ENCODE measurements around the gene SND1.
"Not testable (repeated sequence)": the region's sequence is repeated elsewhere in the genome, so short reads cannot be mapped to it uniquely, and the experiment has no call there.

The SND1 gene

GRCh38 chr7:128108641-128109423 lies 456.8 kb downstream of the SND1 start:
- DNase-seq = no peak

- DNase-seq = not testable (repeated sequence)
Observed at GRCh38 chr7:128109424-128109969, 457.5 kb downstream of the SND1 start.

GRCh38 chr7:128110641-128111364 lies 458.8 kb downstream of the SND1 start:
- DNase-seq = no peak

GRCh38 chr7:128112018-128112780 lies 460.2 kb downstream of the SND1 start:
- DNase-seq = no peak

GRCh38 chr7:128112781-128113221 lies 460.8 kb downstream of the SND1 start:
- no peak for DNase-seq

GRCh38 chr7:128113839-128114238 lies 461.8 kb downstream of the SND1 start:
- DNase-seq = no peak

- DNase-seq = no peak
Observed at GRCh38 chr7:128114806-128115205, 462.8 kb downstream of the SND1 start.

- DNase-seq = no peak
Observed at GRCh38 chr7:128115336-128115820, 463.4 kb downstream of the SND1 start.

GRCh38 chr7:128115821-128116723 lies 464.1 kb downstream of the SND1 start:
- DNase-seq = no peak

GRCh38 chr7:128116740-128117139 lies 464.7 kb downstream of the SND1 start:
- DNase-seq = no peak

GRCh38 chr7:128117691-128118090 lies 465.7 kb downstream of the SND1 start:
- no peak for DNase-seq

GRCh38 chr7:128119036-128119435 lies 467.0 kb downstream of the SND1 start:
- DNase-seq = no peak

GRCh38 chr7:128120116-128120515 lies 468.1 kb downstream of the SND1 start:
- no peak for DNase-seq

GRCh38 chr7:128120976-128121490 lies 469.0 kb downstream of the SND1 start:
- no peak for DNase-seq

GRCh38 chr7:128121711-128122530 lies 469.9 kb downstream of the SND1 start:
- peak; percentile 27 for DNase-seq

- no peak for DNase-seq
Observed at GRCh38 chr7:128122576-128123290, 470.7 kb downstream of the SND1 start.

- DNase-seq = no peak
Observed at GRCh38 chr7:128123291-128124037, 471.5 kb downstream of the SND1 start.

GRCh38 chr7:128124786-128125185 lies 472.8 kb downstream of the SND1 start:
- no peak for DNase-seq

- DNase-seq = no peak
Observed at GRCh38 chr7:128125816-128126215, 473.8 kb downstream of the SND1 start.
